ENCODE measurements around the gene KCNQ1.

KCNQ1 gene

GRCh38 chr11:2750101-2750681 is 305.4 kb downstream of the KCNQ1 start:
- no peak for TF ChIP-seq CTCF (IDR thresholded peaks at IDR 0.05; ENCODE audit: low read depth, low read length)

GRCh38 chr11:2750682-2751522 is 306.1 kb downstream of the KCNQ1 start:
- no peak overlapping the region for H3K4me3 ChIP-seq (ENCODE audit: low read depth, low read length)
- TF ChIP-seq CTCF (IDR thresholded peaks at IDR 0.05; ENCODE audit: low read depth, low read length) = no peak

More at GRCh38 chr11:2750101-2750681, 305.4 kb downstream of the KCNQ1 start:
- H3K4me3 ChIP-seq (ENCODE audit: low read depth, low read length) = no peak overlapping the region

GRCh38 chr11:2751523-2752203 is 306.9 kb downstream of the KCNQ1 start:
- no peak for TF ChIP-seq CTCF (IDR thresholded peaks at IDR 0.05; ENCODE audit: low read depth, low read length)
- no peak overlapping the region for H3K4me3 ChIP-seq (ENCODE audit: low read depth, low read length)

GRCh38 chr11:2752204-2752770 is 307.5 kb downstream of the KCNQ1 start:
- no peak overlapping the region for H3K4me3 ChIP-seq (ENCODE audit: low read depth, low read length)
- TF ChIP-seq CTCF (IDR thresholded peaks at IDR 0.05; ENCODE audit: low read depth, low read length) = no peak

GRCh38 chr11:2752923-2753322 is 308.1 kb downstream of the KCNQ1 start:
- no peak overlapping the region for H3K4me3 ChIP-seq (ENCODE audit: low read depth, low read length)
- no peak for TF ChIP-seq CTCF (IDR thresholded peaks at IDR 0.05; ENCODE audit: low read depth, low read length)

- H3K4me3 ChIP-seq (ENCODE audit: low read depth, low read length) = no peak overlapping the region
- TF ChIP-seq CTCF (IDR thresholded peaks at IDR 0.05; ENCODE audit: low read depth, low read length) = no peak
Observed at GRCh38 chr11:2754008-2754407, 309.2 kb downstream of the KCNQ1 start.
